ENCODE measurements around the gene DDX51.

DDX51 gene

DNA sequence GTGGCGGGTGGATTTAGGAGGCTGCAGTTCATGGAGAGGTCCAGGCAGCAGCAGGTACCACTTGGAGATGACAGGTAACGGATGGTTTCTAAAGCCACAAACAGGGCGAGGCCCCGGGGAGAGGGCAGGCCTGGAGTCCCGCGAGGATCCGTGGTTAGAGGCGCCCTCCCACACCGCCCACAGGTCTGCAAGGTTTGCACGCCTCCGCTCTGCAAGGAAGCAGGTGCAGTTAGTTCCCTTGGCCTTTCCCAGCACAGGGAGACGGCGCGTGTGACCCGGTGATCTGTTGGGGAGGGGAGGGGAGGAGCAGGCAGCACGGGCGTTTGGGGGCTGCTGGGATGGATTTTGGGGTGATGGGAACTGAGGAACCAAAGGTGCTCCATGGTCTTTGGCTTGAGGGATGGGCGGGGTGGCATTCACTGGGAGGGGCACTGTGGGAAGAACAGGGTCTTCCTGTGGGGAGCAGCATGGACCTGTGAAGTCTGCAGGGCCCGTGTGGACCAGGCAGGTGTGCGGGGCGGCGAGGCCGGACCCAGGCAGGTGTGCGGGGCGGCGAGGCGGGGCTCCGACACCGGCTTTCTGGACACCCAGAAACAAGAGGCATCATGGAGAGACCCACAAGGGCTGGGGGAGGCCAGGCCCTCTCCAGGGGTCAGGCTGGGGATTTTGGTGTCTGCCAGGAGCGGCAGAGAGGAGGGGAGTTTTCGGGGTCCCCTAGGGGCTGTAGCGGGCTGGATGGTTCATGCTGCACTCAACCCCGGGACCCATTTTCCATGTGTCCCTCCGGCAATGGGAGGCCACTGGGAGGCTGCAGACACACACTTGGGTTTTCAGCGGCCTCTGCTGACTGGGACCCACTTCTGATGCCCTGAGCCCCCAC is 29.3 kb upstream of the DDX51 start:
- Histone ChIP-seq H3K27ac (no peak overlapping the region), H3K79me2 (no peaks in the 10 kb centered on the region), H3K4me1 (no peaks in the 10 kb centered on the region), H3K9me3 (ENCODE audit: control insufficient read depth, low read length) (no peaks in the 10 kb centered on the region), H3K4me3 (ENCODE audit: low read depth, low read length) (no peak overlapping the region), H3K9ac (no peak overlapping the region), H3K4me2 (ENCODE audit: low read length) (no peak overlapping the region), H3K36me3 (ENCODE audit: control insufficient read depth, insufficient read depth, low read length) (no peaks in the 10 kb centered on the region), H3K27me3 (ENCODE audit: control insufficient read depth, insufficient read depth, low read length) (peaks cover 4% of the 10 kb centered on the region), H2AFZ (no peak overlapping the region)
- TF ChIP-seq, protein P1, sequence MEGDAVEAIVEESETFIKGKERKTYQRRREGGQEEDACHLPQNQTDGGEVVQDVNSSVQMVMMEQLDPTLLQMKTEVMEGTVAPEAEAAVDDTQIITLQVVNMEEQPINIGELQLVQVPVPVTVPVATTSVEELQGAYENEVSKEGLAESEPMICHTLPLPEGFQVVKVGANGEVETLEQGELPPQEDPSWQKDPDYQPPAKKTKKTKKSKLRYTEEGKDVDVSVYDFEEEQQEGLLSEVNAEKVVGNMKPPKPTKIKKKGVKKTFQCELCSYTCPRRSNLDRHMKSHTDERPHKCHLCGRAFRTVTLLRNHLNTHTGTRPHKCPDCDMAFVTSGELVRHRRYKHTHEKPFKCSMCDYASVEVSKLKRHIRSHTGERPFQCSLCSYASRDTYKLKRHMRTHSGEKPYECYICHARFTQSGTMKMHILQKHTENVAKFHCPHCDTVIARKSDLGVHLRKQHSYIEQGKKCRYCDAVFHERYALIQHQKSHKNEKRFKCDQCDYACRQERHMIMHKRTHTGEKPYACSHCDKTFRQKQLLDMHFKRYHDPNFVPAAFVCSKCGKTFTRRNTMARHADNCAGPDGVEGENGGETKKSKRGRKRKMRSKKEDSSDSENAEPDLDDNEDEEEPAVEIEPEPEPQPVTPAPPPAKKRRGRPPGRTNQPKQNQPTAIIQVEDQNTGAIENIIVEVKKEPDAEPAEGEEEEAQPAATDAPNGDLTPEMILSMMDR (IDR thresholded peaks at IDR 0.05): no peak

GRCh38 chr12:132172619-132173018 is 28.5 kb upstream of the DDX51 start:
- H3K9me3 ChIP-seq (ENCODE audit: control insufficient read depth, low read length): no peaks in the 10 kb centered on the region
- H3K4me3 ChIP-seq (ENCODE audit: low read depth, low read length): no peak overlapping the region
- no peaks in the 10 kb centered on the region for H3K79me2 ChIP-seq
- no peaks in the 10 kb centered on the region for H3K4me1 ChIP-seq
- no peak overlapping the region for H2AFZ ChIP-seq
- no peak overlapping the region for H3K4me2 ChIP-seq (ENCODE audit: low read length)
- H3K27me3 ChIP-seq (ENCODE audit: control insufficient read depth, insufficient read depth, low read length): peaks cover 4% of the 10 kb centered on the region
- H3K9ac ChIP-seq: no peak overlapping the region
- no peak overlapping the region for H3K27ac ChIP-seq
- H3K36me3 ChIP-seq (ENCODE audit: control insufficient read depth, insufficient read depth, low read length): no peaks in the 10 kb centered on the region
- TF ChIP-seq, protein P1 (IDR thresholded peaks at IDR 0.05): no peak

DNA sequence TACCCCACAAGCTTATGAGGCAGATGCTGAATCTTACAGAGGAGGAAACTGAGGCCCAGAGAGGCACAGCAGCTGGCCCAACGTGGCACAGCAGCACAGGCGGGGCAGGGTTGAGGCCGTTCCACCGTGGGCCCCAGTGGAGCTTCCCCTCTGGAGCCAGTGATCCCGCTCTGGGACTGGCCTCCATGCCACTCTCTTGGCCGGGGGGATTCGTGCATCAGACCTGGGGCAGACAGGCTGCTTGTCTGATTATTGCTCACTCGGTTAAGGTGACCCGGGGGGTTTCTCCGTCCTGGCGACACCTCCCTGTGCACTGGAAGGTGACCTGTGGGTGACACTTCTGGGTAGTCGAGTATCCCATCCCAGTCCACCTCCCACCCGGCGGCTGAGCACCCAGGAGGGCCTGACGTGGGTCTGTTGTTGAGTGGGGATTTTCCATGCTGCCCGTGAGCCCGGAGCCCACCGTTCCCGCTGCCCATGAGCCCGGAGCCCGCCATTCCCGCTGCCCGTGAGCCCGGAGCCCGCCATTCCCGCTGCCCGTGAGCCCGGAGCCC is 27.9 kb upstream of the DDX51 start:
- Histone ChIP-seq H3K4me1 (no peaks in the 10 kb centered on the region), H3K27me3 (ENCODE audit: control insufficient read depth, insufficient read depth, low read length) (peaks cover 4% of the 10 kb centered on the region), H3K9ac (no peak overlapping the region), H3K9me3 (ENCODE audit: control insufficient read depth, low read length) (no peaks in the 10 kb centered on the region), H3K4me3 (ENCODE audit: low read depth, low read length) (no peak overlapping the region), H3K4me2 (ENCODE audit: low read length) (no peak overlapping the region), H3K27ac (no peak overlapping the region), H3K36me3 (ENCODE audit: control insufficient read depth, insufficient read depth, low read length) (no peaks in the 10 kb centered on the region), H3K79me2 (no peaks in the 10 kb centered on the region), H2AFZ (no peak overlapping the region)
- TF ChIP-seq, protein P1 (IDR thresholded peaks at IDR 0.05): no peak

DNA sequence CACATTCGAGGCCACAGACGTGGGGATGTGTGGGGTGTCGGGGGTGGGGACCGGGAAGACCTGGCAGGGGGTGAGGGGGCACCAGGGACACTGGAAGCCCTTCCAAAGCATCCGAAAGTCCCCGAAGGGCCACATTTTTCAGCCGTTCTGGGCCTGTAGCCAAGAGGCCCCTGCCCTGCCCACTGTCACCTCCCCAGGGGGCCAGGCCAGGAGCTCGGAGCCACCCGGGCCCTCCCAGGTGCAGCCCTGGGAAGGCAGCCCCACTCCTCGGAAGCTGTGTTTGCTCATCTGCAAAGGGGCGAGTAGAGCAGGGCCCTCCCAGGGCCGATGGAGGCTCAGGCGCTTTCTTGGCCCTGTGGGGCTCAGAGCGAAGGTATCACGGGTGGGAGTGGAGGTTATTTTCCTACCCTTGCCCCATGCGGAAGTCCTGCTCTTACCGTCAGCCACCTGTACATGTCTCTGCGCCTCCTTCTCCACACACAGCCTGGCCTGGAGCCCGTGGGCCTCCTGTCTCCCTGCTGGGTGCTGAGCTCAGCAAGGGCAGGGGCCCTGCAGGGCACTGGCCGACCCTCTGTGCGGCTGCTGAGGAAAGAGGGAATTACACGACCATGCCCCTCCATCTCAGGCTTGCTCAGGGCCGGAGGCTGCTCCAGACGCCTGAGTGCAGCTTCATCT is 27.3 kb upstream of the DDX51 start:
- TF ChIP-seq, protein P1 (IDR thresholded peaks at IDR 0.05): no peak
- no peak overlapping the region for H3K4me3 ChIP-seq (ENCODE audit: low read depth, low read length)
- H3K4me2 ChIP-seq (ENCODE audit: low read length): no peak overlapping the region
- H3K4me1 ChIP-seq: no peaks in the 10 kb centered on the region
- H3K9me3 ChIP-seq (ENCODE audit: control insufficient read depth, low read length): no peaks in the 10 kb centered on the region
- H2AFZ ChIP-seq: no peak overlapping the region
- H3K27ac ChIP-seq: no peak overlapping the region
- H3K36me3 ChIP-seq (ENCODE audit: control insufficient read depth, insufficient read depth, low read length): no peaks in the 10 kb centered on the region
- no peak overlapping the region for H3K9ac ChIP-seq
- peaks cover 4% of the 10 kb centered on the region for H3K27me3 ChIP-seq (ENCODE audit: control insufficient read depth, insufficient read depth, low read length)
- H3K79me2 ChIP-seq: no peaks in the 10 kb centered on the region

All from parathyroid adenoma (tissue), 2 donors.